Natural killer cell (primary cell): ENCODE measurements around the gene MPDU1. TPM values are rescaled to one million over a fixed set of nuclear protein-coding genes. Genes with fewer than 3 reads are reported as not detected.

Experiments
- ATAC-seq, 3 donors: fragments of 150-1000 bp in 2 of 3; fragments of 200-7000 bp in 1 of 3; cut with Tn5 transposase; 1 replicate in 1 of 3; 2 replicates in 2 of 3; pipeline ENCODE4 v1.10.0; 2021; ENCODE audit warnings: mild to moderate bottlenecking in 2 of 3, moderate library complexity in 2 of 3
- DNase-seq, 2 donors: peaks; one replicate each; pipeline versions ENCODE4 v3.0.0 to v3.0.0-alpha.2; 2013 to 2021; ENCODE audit warnings: mixed read lengths in 1 of 2
- H3K27ac ChIP-seq: one replicate; pipeline ENCODE4 v1.5.1; 2013; ENCODE audit warnings: mild to moderate bottlenecking, low read length
- H3K27me3 ChIP-seq: one replicate; pipeline ENCODE4 v1.6.1; 2013; ENCODE audit warnings: low read length; ENCODE audit not compliant: control insufficient read depth, insufficient read depth
- H3K36me3 ChIP-seq: one replicate; pipeline ENCODE4 v1.6.1; 2013; ENCODE audit warnings: low read length; ENCODE audit not compliant: control insufficient read depth, insufficient read depth
- H3K4me1 ChIP-seq: one replicate; pipeline ENCODE4 v1.6.1; 2013; ENCODE audit warnings: low read length; ENCODE audit not compliant: control insufficient read depth, insufficient read depth
- H3K4me3 ChIP-seq: one replicate; pipeline ENCODE4 v1.5.1; 2013; ENCODE audit warnings: low read length
- H3K9me3 ChIP-seq: one replicate; pipeline ENCODE4 v1.6.1; 2013; ENCODE audit warnings: low read length; ENCODE audit not compliant: control insufficient read depth, insufficient read depth
- H3K27ac Mint-ChIP-seq, 2 donors: one replicate each; pipeline ENCODE4 v1.8.0; 2022; ENCODE audit warnings: mild to moderate bottlenecking in 2 of 2, mixed read lengths in 2 of 2, moderate library complexity in 1 of 2
- H3K27me3 Mint-ChIP-seq, 2 donors: one replicate each; pipeline ENCODE4 v1.8.0; 2022; ENCODE audit warnings: low read depth in 2 of 2, mixed read lengths in 2 of 2
- H3K36me3 Mint-ChIP-seq: one replicate; pipeline ENCODE4 v1.8.0; 2022; ENCODE audit warnings: mixed read lengths
- H3K4me1 Mint-ChIP-seq, 2 donors: one replicate each; pipeline ENCODE4 v1.8.0; 2022; ENCODE audit warnings: mixed read lengths in 2 of 2
- H3K4me3 Mint-ChIP-seq: one replicate; pipeline ENCODE4 v1.8.0; 2022; ENCODE audit warnings: mild to moderate bottlenecking, moderate library complexity, mixed read lengths
- H3K9me3 Mint-ChIP-seq, 2 donors: one replicate each; pipeline ENCODE4 v1.8.0; 2022; ENCODE audit warnings: mixed read lengths in 2 of 2
- CTCF ChIP-seq: fragments of 200-600 bp; IDR thresholded peaks from one replicate; pipeline ENCODE4 v1.8.0; 2022; ENCODE audit warnings: antibody characterized with exemption
- WGBS: methylation state at CpG from one replicate; pipeline ENCODE4 v1.1.7; 2013; ENCODE audit warnings: missing lambda C conversion rate; ENCODE audit not compliant: insufficient coverage; 5-methylcytosine and 5-hydroxymethylcytosine counted together
- intact Hi-C: fragments of 100-400 bp; cut with micrococcal nuclease; formaldehyde crosslinking; loops from one replicate; pipeline ENCODE4 v1.14.2; 2022
- total RNA-seq, 4 donors: library from RNA; stranded (reverse); fragments of 120-200 nt in 1 of 4; gene quantifications; one replicate each; pipeline versions ENCODE4 v1.2.3 to v1.2.4, GENCODE V29; 2013 to 2022

MPDU1 gene
- total RNA-seq, 3 donors from 2014 or later (not counting 1 experiment from before 2014, with no cell fraction given), result 26.3 to 29.2 (median 27.1) TPM

DNA sequence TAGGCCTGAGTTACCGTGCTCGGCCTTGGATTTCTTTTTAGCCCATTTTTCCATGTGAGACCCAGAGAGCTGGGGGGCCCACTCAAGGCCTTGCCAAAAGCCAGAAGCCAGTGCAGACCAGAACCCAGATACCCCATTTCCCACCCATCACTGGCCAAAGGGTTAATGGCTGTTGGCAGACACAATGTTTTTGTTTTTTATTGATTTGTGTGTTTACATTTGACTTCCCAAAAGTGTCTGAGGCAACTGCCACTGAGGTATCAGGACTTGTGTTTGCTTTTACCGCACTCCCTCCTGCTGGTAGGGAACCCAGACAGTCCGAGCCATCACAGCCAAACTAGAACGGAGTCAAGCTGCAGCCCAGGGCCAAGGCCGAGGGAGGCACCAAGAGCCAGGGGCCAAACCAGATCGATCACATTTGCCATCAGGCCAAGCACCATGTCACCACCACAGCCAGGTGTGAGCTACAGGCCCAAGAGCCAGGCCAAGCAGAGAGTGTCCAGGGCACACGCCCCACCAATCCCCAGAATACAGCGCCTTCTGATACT is 42.5 kb upstream of the MPDU1 start:
- 93% methylated on average over 9 of the region's 9 CpGs for WGBS
- Mint-ChIP-seq H3K4me1 (no peaks in the 10 kb centered on the region), H3K36me3 (no peaks in the 10 kb centered on the region), H3K9me3 (no peaks in the 10 kb centered on the region), H3K27me3 (no peaks in the 10 kb centered on the region), H3K27ac (no peak overlapping the region), H3K4me3 (no peak overlapping the region)
- peaks cover 7% of the 10 kb centered on the region for H3K9me3 ChIP-seq
- no peak overlapping the region for H3K4me3 ChIP-seq
- ATAC-seq (no peak), DNase-seq (no peak)
- no peaks in the 10 kb centered on the region for H3K36me3 ChIP-seq
- H3K27ac ChIP-seq, result no peak overlapping the region
- no peaks in the 10 kb centered on the region for H3K4me1 ChIP-seq
- intact Hi-C loops, result no loop called here
- TF ChIP-seq CTCF, result no peak
- H3K27me3 ChIP-seq, result no peaks in the 10 kb centered on the region

GRCh38 chr17:7544911-7545310 is 38.7 kb upstream of the MPDU1 start:
- Histone ChIP-seq H3K4me3 (no peak overlapping the region), H3K9me3 (no peaks in the 10 kb centered on the region), H3K27ac (no peak overlapping the region), H3K27me3 (no peaks in the 10 kb centered on the region), H3K4me1 (peaks cover 22% of the 10 kb centered on the region), H3K36me3 (no peaks in the 10 kb centered on the region)
- Mint-ChIP-seq H3K27me3 (no peaks in the 10 kb centered on the region), H3K36me3 (no peaks in the 10 kb centered on the region), H3K27ac (no peak overlapping the region), H3K9me3 (no peaks in the 10 kb centered on the region), H3K4me1 (peaks cover 21% of the 10 kb centered on the region in 2 donors), H3K4me3 (no peak overlapping the region)
- intact Hi-C loops, result no loop called here
- no peak for DNase-seq
- TF ChIP-seq CTCF, result no peak
- no peak for ATAC-seq
- WGBS, result 93% methylated on average over 6 of the region's 6 CpGs

- peak within 1 kb of the TSS; percentile 82 to 86 for H3K27ac Mint-ChIP-seq
- Histone ChIP-seq H3K4me3 (peak within 1 kb of the TSS; percentile 64), H3K36me3 (peaks cover 2% of the 10 kb centered on the region), H3K4me1 (peaks cover 50% of the 10 kb centered on the region), H3K9me3 (no peaks in the 10 kb centered on the region), H3K27ac (peak within 1 kb of the TSS; percentile 77), H3K27me3 (no peaks in the 10 kb centered on the region)
- H3K4me3 Mint-ChIP-seq, result peak within 1 kb of the TSS; percentile 90
- no peaks in the 10 kb centered on the region for H3K9me3 Mint-ChIP-seq
- H3K36me3 Mint-ChIP-seq, result no peaks in the 10 kb centered on the region
- WGBS, result 1% methylated on average over 65 of the region's 65 CpGs
- DNase-seq (peak; percentile 53 to 69), ATAC-seq (peak; percentile 81 to 83 (median 83))
- peaks cover 49 to 59% of the 10 kb centered on the region in 2 donors for H3K4me1 Mint-ChIP-seq
- peak; percentile 12 for TF ChIP-seq CTCF
- no peaks in the 10 kb centered on the region for H3K27me3 Mint-ChIP-seq
- intact Hi-C loops, result no loop called here
Measured at GRCh38 chr17:7548585-7549400, 34.9 kb upstream of the MPDU1 start, which contains the start of gene TNFSF12. Gene TNFSF12 (plus strand): TSS chr17:7549058. CDS start chr17:7549154, 96 bp downstream.
